HFF-Myc (cell line): ENCODE measurements around the gene MRPS12.

Source experiments
- DNase-seq: peaks from one replicate; pipeline ENCODE4 v3.0.0-alpha.2; 2011; ENCODE audit warnings: low read depth; ENCODE audit errors: extremely low read depth
- H3K4me3 ChIP-seq: replicated peaks from 2 replicates; pipeline ENCODE4 v1.5.1; 2011; ENCODE audit warnings: low read depth, mild to moderate bottlenecking, control low read depth, low read length
- TF ChIP-seq, protein P1 (sequence below): IDR thresholded peaks from 2 replicates; pipeline ENCODE4 v1.5.1; 2012; ENCODE audit warnings: mild to moderate bottlenecking, low read depth, low read length, control low read depth; ENCODE audit errors: missing control alignments

MRPS12 gene

DNA sequence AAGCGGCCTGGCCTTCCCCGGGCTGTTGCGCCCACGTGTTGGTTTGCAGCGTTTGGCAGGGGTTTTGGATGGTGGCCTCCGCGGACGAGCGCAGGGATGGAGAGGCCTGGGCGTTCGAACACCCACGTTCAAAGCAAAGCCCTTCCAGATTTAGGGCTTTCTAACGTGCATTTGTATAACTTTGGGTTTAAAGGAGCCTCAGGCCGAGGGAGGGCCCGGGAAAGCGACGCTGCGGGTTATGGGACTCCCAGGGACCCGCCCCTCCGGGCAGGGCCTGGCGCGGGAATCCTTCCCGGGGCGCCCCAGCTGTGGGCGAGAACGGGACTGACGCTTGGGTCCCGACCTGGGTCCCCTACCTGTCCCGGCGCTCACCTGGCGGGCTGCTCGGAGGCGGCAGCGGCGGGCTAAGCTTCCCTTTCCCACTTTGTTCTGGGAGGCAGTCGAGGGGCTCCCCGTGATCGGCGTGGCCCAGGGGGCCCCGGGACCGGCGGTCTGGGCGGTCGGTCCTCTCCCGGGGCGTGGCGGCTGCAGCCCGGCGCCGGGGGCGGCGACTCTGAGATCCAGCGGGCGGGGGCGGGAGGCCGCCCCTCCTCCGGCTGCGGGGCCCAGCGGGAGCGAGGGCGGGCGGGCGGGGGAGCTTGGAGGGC, 44.6 kb downstream of the MRPS12 start, which contains the start of gene FBXO17:
FBXO17 (minus strand) TSS at position 529 of the 647 bp plus-strand sequence. CDS start 25,423 bp downstream, outside the sequence.
- TF ChIP-seq, protein P1, sequence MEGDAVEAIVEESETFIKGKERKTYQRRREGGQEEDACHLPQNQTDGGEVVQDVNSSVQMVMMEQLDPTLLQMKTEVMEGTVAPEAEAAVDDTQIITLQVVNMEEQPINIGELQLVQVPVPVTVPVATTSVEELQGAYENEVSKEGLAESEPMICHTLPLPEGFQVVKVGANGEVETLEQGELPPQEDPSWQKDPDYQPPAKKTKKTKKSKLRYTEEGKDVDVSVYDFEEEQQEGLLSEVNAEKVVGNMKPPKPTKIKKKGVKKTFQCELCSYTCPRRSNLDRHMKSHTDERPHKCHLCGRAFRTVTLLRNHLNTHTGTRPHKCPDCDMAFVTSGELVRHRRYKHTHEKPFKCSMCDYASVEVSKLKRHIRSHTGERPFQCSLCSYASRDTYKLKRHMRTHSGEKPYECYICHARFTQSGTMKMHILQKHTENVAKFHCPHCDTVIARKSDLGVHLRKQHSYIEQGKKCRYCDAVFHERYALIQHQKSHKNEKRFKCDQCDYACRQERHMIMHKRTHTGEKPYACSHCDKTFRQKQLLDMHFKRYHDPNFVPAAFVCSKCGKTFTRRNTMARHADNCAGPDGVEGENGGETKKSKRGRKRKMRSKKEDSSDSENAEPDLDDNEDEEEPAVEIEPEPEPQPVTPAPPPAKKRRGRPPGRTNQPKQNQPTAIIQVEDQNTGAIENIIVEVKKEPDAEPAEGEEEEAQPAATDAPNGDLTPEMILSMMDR: no peak
- peak within 1 kb of the TSS; percentile 67 for H3K4me3 ChIP-seq

DNA sequence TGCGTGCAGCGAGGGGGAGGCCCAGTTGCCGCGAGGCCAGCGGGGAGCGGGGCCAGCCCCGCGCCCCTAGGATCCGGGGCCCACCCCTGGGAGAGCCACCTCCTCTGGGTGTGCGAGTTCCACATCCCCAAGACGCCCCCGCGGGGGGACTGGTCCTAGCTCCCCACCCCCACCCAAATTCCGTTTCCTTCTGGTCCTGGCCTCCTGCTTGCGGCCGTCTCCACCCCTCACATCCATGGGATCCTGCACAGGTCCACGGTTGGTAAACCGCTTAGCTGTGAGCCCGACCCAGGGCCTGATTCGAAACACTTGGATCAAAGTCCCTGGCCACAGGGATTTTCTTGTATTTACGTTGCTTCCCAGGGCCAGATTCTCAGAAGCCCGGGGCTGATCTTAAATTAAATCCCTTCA, 45.1 kb downstream of the MRPS12 start:
- DNase-seq: no peak
- TF ChIP-seq, protein P1: no peak
- peak overlapping the region; percentile 67 for H3K4me3 ChIP-seq

More for the DNA sequence above, 44.6 kb downstream of the MRPS12 start, which contains the start of gene FBXO17:
- no peak for DNase-seq

GRCh38 chr19:38977445-38978325, 46.9 kb downstream of the MRPS12 start:
- no peak for DNase-seq
- H3K4me3 ChIP-seq: no peak overlapping the region
- TF ChIP-seq, protein P1: no peak

DNA sequence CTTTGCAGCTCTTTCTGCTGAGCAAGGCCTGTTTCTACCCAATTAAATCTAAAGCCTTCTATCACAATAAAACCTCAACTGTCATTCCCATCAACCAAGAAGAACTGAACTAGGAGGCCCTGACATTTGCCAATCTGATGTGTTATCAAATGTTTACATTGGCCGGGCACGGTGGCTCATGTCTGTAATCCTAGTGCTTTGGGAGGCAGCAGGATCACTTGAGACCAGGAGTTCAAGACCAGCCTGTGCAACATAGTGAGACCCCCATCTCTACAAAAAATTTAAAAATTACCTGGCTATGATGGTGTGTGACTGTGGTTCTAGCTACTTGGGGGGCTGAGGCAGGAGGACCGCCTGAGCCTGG, 47.6 kb downstream of the MRPS12 start:
- DNase-seq: no peak
- no peak overlapping the region for H3K4me3 ChIP-seq
- TF ChIP-seq, protein P1: no peak

GRCh38 chr19:38979812-38980211, 49.1 kb downstream of the MRPS12 start:
- no peak for DNase-seq
- H3K4me3 ChIP-seq: no peak overlapping the region
- TF ChIP-seq, protein P1: no peak

GRCh38 chr19:38980583-38981374, 50.0 kb downstream of the MRPS12 start:
- H3K4me3 ChIP-seq: no peak overlapping the region
- no peak for DNase-seq
- TF ChIP-seq, protein P1: no peak
